HG02943 (cell line): ENCODE data around the gene CALCOCO2.
A peak's percentile ranks its signal among the peaks of the same experiment; 100 is the strongest.
"Not testable (repeated sequence)": the region's sequence is repeated elsewhere in the genome, so short reads cannot be mapped to it uniquely, and the experiment has no call there.

Source experiments
- ATAC-seq: cut with Tn5 transposase; IDR thresholded peaks from one replicate; pipeline ENCODE4 v1.9.1; 2021; ENCODE audit warnings: mild to moderate bottlenecking, low read depth, moderate library complexity; ENCODE audit not compliant: unreplicated experiment

Gene CALCOCO2, protein sequence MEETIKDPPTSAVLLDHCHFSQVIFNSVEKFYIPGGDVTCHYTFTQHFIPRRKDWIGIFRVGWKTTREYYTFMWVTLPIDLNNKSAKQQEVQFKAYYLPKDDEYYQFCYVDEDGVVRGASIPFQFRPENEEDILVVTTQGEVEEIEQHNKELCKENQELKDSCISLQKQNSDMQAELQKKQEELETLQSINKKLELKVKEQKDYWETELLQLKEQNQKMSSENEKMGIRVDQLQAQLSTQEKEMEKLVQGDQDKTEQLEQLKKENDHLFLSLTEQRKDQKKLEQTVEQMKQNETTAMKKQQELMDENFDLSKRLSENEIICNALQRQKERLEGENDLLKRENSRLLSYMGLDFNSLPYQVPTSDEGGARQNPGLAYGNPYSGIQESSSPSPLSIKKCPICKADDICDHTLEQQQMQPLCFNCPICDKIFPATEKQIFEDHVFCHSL

DNA sequence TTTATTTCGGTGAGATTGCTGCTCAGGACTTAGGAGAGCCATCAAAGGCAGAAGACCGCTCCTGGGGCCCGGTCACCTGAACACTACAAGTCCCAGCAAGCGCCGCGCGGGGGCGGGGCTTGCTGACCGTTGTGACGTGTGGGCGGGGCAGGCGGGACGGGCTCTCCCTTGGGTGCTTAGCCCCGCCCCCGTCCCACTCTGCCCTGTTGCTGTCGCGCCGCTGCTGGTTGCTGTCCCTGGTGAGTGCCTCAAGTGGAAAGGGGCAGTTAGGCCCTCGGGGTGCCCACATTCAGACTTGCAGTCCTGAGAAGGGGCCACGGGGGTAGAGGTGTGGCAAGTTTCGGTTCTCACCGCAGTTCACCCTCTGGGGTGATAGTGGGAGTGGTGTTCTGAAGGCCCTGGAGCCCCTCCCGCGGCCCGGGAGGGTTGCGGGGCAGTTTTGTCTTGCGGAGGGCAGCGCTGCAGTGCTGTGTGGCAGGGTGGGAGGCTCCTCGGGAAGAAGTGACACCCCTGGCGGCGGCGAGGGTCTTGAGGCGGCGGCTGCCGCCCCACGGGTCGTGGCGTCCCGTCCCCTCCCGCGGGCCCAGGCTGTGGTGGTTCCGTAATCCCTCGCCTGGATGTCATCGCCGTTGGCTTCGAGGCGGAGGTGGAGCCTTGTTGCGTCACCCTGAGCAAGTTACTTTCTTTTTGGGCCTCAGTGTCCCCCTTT is at the start of gene CALCOCO2:
TSS of gene CALCOCO2 (plus strand) at position 196 of the 709 bp plus-strand sequence. CDS start 10,673 bp downstream, outside the sequence.
- peak; percentile 72 for ATAC-seq

DNA sequence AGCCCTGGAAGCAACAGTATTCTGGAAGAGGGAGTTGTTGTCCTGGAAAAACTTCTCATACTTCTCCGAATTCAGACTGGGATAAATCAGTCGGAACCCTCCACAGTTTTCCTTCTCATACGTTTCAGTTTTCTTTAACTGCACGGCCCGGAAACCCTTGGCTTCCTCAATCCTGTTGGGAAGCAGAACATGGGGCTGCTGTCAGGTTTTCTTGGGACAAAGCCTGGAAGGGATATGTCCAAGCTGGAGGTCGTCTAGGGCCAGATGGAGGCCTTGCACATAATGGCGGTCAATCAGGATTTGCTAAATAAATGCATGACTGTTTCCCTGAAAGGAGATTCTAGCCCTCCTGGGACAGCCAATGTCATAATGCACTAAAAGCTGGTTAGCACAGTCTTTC is 43.0 kb upstream of the CALCOCO2 start:
- no peak for ATAC-seq

DNA sequence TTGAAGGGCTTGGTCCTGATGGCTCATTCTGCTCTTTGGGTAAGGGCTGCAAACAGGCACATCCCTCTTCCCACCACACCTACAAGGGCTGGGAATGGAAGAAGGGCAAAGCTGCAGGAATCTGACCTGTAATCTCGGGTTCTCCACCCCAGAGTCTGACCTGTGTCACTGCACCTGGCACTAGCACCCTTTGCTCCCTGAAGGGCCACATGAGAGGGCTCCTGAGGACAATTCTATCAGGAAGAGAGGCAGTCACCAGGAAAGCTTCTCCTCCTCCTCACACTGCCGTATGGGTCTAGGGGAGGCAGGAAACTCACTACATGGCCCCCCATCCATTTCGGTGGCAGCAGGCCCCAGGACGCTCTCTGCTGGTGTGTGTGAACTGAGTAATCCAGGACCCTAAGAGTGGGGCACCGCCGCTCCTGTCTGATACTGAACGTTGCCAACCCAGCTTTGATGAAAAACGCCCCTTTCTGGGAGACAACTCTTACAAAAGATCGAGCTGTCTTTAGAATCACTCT is 40.2 kb upstream of the CALCOCO2 start:
- no peak for ATAC-seq

DNA sequence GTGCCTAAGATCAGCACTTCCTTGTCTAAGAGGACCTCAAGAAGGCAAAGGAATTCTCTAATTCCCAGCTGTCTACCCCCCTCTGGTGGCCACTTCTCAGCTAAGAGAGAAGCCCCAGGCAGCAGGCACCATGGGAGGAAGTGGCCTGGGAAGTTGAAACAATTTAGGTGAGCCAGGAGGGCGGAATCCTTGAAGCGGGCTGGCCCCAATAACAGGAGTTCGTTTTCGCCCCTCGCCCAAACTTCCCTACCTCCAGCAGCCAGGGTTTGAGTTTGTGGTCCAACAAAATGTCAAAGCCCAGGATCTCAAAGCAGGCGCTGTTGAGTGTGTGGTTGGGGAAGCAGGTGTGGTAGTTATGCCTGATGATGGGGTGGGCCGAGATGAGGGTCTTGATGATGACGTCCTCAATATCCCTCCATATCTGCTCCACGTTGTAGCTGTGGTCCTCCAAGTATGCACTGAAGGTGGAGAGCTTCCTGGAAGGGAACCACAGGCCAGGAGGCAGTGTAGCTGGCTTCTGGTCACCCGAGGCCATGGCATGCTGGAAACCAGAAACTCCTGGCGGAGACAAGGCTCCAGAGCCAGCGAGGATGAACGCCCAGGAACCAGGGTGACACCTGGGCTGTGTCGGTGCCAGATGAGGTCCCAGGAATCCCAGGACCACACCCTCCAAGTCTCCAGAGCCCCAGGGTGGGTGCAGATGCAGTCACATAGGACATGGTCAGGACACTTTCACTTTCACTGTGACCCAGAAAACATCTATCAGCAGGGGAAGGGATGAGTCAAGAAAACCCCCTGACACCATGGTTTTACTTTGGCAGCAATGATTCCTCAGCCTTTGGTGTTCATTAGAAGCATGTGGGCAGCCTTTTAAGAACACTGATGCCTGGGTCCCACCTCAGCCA is 39.5 kb upstream of the CALCOCO2 start:
- no peak for ATAC-seq

DNA sequence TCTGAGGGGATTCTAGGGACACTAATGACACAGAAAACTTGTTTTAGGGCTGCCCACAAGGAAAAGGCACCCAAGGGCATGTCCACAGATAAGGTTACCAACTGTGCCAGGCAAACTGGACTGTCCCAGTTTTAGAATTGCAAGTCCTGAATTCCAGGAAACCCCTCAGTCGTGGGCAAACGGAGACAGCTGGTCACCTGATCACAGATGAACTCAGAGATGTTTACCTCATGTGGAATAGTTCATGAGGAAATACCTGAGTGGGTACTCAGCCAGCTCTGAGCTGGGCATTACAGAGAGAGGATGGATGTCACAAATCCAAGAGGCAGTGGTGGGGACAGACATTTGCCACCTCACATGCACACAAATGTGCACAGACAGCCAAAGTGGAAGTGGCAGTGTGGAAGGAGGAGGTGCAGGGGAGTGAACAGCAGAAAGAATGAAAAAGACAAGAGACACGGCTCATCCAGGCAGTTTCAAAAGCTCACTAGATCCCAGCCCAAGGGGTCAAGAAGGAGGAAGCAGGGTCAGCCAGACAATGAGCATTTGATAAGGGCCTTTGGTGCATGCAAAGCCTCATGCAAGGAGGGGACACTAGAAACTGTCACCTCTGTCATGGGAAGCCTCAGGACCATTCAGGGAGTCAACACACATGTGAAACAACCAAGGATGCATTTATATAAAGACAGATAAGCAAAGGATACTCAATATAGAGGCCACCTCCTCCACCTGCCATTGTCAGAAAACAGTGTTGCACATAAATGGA is 38.6 kb upstream of the CALCOCO2 start:
- no peak for ATAC-seq

DNA sequence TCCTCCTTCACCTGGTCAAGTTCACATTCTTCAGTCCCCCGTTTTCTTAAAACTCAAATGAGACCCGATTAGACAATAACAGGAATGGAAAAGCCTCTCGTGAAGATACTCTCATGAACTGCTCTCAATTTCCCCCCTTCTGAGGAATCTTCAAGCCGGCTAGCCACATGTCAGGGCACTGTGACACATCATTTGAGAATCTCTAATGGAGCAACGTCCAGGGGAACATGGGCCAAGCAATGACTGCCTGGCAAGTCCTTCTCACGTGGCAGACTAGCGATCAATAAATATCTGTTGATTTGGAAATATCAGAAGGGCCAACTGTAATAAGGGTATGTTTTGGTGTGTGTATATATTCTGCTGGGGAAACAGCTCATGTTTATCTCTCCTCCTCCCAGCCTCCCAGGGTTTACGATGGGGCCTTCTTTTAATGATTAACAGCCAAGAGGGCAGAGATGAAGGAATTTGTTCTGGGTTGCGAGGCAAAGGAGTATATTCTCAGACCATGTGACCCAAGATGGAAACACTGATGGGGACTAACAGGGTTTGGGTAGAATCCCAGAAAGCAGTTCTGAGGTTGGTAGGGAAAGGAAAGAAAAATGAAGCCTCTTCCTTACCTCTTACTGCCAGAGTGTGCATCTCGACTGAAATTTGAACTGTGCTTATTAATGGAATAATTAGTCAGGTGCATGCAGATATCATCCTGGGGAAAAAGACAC is 35.2 kb upstream of the CALCOCO2 start:
- ATAC-seq: no peak

DNA sequence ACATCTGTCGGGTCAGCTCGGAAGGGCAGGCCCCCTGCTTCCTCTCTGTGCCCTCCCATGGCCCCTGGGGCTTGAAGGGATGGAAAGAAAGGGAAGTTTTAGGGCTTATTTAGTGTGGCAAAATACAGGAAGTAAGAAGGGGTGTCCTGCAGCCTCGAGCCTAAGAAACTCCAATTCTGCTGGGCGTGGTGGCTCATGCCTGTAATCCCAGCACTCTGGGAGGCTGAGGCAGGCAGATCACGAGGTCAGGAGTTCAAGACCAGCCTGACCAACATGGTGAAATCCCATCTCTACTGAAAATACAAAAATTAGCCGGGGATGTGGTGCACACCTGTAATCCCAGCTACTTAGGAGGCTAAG is 34.7 kb upstream of the CALCOCO2 start:
- not testable (repeated sequence) for ATAC-seq

DNA sequence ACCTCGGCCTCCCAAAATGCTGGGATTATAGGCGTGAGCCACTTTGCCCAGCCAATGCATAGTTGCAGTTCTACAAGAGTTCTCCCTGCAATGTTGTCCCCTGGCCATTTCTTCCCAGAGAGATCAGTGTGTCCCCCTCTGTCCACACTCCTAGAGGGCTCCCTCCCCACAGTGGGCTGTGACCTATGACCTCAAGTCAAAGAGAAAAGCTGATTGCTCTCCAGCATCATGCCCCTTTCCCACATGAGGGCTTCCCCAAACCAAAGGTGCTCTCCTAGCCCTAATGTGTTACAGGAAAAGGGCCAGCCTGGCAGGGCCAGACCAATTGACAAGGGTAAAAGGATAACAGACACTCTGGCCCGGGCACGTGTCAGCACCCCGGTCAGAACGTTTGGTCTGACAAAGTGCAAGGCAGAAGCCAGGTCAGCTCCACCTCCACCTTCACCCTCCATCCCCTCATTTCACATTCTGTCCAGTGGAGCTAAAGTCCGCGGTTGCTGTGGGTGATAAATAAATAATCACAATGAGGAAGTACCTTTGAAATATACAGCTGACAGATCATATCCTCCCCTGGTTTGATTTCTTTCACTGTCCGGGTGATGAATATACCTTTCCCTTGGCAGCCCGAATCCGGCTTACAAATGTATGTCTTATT is 31.6 kb upstream of the CALCOCO2 start:
- no peak for ATAC-seq

DNA sequence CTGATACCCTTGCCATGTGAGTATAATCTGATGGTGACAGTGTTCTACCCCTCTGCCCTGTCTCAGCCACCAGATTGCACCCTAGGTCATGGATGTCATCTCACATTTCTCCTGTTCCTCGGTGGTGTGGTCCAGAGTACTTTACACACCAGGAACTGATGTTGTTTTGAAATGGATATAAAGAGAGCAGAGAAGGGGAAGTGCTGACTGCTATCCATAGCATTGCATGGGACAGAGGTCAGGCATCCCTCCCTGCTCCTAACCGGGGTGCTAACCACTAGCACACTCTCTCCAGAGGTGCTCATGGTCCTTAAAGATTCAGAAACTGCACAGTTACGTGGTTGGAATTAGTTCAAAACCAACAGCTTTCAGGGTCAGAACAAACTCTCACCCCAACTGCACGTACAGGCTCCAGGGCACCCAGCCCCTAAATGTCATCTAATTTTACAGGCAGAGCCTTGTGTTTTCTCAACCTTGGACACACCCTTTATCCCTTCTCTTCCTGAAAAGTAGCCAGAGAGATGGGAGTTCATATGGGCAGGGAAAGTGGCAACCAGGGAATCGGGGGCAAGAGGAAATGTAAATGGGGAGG is 30.1 kb upstream of the CALCOCO2 start:
- no peak for ATAC-seq

DNA sequence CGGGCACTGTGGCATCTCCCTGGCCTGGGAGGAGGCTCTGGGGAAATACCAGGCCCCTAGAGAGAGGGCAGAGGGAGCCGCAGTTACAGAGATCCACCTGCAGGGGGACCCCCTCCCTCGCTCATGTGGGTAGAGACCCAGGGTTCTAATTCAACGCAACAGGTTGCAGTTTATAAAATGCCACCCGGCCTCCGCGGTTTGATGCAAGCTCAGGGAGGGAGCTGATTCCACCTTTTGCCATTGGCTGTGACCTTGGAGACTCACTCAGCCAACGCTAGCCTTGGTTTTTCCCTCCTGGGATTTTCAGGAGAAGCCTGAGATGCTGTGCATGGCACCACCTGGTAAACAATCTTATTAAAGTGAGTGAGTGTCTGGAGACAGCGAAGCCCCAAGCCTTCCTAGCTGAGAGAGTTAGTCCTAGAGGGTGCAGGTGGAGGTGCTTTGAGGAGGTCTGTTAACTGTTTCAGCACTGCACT is 25.9 kb upstream of the CALCOCO2 start:
- ATAC-seq: no peak

DNA sequence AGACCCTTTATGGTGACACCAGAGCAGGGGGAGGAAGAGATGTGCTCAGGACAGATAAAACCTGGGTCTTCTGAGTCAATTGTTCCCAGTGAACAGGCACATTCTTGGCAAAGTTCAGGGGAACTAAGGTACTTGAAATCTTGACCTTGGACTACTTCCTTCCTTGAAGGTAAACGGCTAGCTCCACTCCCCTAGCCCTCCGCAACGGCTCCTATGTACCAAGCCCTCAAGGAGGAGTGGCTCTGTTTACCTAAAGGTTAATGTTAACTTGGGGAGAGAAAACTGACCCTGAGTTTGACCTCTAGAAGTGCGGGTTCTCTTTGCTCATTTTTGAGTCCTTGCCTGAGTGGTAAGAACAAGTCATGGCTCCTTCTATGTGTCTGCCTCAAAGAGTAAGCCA is 21.7 kb upstream of the CALCOCO2 start:
- no peak for ATAC-seq

DNA sequence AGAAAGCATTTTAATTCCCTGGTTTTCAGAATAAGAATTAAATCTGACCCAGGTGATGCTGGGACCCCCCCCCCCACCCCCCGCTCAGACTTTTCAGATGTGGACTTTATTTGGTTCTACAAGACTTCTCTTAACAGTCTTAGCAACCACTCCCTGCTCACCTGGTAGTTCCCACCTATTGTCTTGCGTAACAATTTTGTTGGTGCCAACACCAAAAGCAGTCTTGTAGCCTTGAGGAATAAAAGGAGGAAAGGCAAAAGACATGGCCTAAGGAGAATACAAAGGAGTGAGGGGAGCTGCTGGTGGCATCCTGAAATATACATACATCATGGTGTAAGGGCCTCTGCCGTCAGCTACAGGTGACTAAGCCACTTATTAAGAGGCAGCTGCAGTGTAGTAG is 18.8 kb upstream of the CALCOCO2 start:
- ATAC-seq: no peak

DNA sequence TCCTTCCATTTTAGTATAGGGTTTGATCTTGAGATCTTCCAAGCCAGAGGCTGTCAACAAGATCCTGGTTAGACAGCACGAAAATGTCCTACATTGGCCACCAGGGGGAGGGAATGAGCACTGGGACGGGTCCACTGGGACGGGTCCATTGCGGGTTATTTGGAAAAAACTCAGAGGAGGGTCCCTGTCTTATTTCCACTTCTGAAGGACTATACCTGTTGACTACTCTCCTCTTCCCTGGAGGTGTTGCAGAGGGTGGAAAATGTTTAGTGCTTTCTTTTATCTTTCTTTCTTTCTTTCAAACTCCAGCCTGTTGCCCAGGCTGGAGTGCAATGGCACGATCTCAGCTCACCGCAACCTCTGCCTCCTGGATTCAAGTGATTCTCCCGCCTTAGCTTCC is 16.3 kb upstream of the CALCOCO2 start:
- no peak for ATAC-seq

DNA sequence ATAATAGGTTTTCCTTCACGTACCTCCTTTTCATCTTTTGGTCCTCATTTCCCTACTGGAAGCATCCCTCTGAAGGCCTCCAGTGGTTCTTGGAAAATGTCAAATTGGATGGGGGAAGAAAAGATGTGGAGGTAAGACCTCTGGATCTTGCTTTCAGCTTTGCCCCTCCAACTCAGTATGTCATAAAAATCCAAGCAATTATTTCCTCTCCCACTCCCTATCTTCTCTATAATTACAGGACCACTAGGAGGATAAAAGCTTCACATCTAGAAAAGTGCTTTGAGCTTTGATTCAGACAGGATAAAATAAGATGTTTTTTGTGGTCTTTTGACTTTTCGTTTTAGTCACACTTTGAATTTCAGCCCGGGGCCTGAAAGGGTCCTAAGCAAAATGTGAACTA is 15.5 kb upstream of the CALCOCO2 start:
- ATAC-seq: no peak

DNA sequence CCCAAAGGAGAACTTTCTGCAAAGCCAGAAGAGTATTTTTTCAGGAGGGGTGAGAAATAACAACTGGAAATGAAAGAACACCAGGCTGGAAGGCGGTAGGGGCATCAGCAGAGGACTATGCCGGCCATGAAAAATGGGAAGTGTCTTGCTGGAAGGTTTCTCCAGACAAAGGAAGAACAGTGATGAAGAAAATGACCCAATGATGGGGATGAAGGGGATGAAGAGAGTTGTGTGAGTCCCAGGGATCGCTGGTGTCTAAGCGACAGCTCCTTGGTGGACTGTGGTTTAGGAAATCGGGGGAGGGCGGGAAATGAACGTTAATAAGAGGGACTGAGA is 14.4 kb upstream of the CALCOCO2 start:
- no peak for ATAC-seq

DNA sequence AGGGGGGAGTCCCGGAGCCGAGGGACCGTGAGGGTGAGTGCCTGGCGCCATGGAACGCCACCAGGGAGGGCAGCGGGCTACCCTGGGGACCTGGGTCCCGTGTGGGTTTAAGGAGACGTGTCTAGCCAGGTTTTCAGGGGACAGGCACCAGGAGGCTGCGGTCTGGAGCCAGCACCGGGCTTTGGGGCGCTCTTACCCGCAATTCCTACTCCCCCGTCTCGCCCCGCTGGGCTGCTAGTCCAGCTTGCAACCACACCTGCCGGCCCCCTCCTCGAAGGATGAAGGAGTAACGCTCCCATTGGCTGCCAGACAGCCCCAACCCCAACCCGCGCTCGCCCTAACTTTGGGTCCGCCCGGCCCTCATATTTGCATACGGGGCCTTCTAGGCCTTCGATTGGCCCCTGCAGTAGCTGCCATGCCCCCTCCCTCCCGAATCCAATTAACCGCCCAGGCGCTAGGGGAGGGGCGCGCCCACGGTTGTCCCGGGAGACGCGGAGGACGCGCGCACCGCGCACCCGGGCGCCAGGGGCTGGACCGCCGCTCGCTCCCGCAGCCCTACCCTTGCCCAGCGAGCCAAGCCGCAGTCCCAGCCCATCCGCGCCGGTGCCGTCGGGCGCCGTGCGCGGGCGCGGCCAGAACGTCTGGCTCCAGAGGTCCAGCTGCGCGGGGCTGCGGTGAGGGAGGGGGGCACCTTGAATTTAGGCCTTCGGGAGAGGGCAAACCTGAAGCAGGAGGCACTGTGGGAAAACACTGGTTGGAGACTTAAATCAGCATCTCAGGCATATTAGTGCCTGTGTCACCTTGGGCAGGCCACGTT is 13.9 kb upstream of the CALCOCO2 start, which contains the start of gene TTLL6:
TSS of gene TTLL6 (minus strand) at position 456 of the 817 bp plus-strand sequence. CDS start at position 299, 157 bp downstream.
- peak; percentile 79 for ATAC-seq

DNA sequence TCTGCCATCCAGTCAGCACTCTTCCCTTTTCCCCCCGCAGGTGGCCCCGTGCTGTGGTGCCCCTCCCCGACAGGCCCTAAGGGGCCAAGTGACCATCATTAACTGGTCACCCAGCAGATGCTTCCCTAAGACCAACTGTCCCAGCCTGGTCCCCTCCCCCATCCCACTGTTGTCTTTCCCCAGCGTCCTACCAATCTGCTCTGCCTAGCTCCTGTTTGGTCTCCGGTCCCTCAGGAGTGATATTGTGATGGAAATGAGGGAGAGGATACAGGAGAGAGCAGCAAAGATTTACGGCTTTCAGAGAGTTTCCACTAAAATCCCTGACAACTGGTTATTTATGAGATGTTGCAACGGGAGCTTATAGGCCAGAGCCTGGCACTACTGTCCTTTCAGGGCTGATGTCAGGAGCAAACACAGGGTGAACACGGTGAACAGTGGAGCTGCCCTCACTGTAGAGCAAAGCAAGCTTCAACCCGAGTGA is 12.4 kb upstream of the CALCOCO2 start:
- no peak for ATAC-seq
